C1 segment of cervical spinal cord (tissue), 14 donors: ENCODE measurements around the gene GNPAT.

ENCODE experiments used
- DNase-seq, 14 donors: peaks; one replicate each; lab custom pipeline; 2025; lab: John Stamatoyannopoulos, UW

Gene GNPAT

GRCh38 chr1:231317306-231318014 lies 76.4 kb downstream of the GNPAT start:
- DNase-seq = no peak

- no peak for DNase-seq
These were observed 77.0 kb downstream of the GNPAT start for GRCh38 chr1:231318015-231318355.

- no peak for DNase-seq
These were observed 77.6 kb downstream of the GNPAT start for GRCh38 chr1:231318568-231318967.

GRCh38 chr1:231319080-231319479 lies 78.1 kb downstream of the GNPAT start:
- no peak for DNase-seq

GRCh38 chr1:231322880-231323530 lies 82.0 kb downstream of the GNPAT start:
- DNase-seq = no peak

GRCh38 chr1:231324660-231325059 lies 83.6 kb downstream of the GNPAT start:
- DNase-seq = no peak

GRCh38 chr1:231326248-231326647 lies 85.2 kb downstream of the GNPAT start:
- no peak for DNase-seq
